ENCODE data around the gene LRP1B.

DNA sequence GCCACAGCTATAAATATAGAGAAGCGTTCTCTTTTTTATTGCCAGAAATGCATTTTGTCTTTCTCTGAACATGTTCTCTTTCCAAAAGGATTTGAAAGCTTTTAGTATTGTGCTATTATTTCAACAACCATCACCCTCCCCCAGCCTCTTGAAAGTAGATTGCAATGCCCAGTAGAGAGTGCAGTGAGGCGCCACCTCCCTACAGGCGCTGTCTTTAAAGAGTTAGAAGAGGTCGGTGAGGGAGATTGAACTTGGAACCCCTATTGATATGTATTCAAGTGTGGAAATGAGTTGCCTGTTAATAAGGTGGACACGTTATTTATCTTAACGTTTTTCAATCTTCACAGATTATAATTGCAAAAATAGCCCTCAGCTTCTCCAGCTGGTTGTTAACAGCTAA lies 360.3 kb downstream of the LRP1B start:
- no peak for TF ChIP-seq EZH2 (IDR thresholded peaks at IDR 0.05; ENCODE audit: insufficient read depth, poor library complexity, severe bottlenecking)
- TF ChIP-seq EZH2phosphoT487 (IDR thresholded peaks at IDR 0.05; ENCODE audit: insufficient read depth, low read depth), result no peak
